Measurements from ENCODE around the gene LYZ. TPM values are rescaled to one million over a fixed set of nuclear protein-coding genes. Genes with fewer than 3 reads are reported as not detected.

LYZ gene
- total RNA-seq: 100 to 1,000 TPM; 149 to 941 (median 318) TPM
- 100 to 1,000 TPM in 2 of 3 donors, 10 to 100 TPM in 1; 96.3 to 166 (median 133) TPM for polyA plus RNA-seq
- long read RNA-seq, donor 1, transcript LYZ-201 (4 exons, 1,530 nt): major isoform, 23 of 23 reads
- long read RNA-seq, donor 1, partial matches to known transcripts: 0 of 23 reads
- long read RNA-seq, donor 1, other reads (novel, unspliced or antisense): 0 of 23 reads
- long read RNA-seq, donor 2, transcript LYZ-201 (4 exons, 1,530 nt): major isoform, 30 of 31 reads
- long read RNA-seq, donor 2, partial matches to known transcripts: 0 of 31 reads
- long read RNA-seq, donor 2, other reads (novel, unspliced or antisense): 0 of 31 reads

DNA sequence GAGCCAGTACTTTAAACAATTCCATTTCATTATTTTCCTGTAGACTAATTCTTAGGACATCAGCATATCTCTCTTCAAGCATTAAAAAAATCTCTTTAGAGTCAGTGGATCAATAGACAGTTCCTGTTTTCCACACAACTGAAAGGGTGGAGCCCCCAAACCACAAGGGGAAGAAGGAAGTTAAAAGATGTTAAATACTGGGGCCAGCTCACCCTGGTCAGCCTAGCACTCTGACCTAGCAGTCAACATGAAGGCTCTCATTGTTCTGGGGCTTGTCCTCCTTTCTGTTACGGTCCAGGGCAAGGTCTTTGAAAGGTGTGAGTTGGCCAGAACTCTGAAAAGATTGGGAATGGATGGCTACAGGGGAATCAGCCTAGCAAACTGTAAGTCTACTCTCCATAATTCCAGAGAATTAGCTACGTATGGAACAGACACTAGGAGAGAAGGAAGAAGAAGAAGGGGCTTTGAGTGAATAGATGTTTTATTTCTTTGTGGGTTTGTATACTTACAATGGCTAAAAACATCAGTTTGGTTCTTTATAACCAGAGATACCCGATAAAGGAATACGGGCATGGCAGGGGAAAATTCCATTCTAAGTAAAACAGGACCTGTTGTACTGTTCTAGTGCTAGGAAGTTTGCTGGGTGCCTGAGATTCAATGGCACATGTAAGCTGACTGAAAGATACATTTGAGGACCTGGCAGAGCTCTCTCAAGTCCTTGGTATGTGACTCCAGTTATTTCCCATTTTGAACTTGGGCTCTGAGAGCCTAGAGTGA, at the start of gene LYZ:
LYZ (plus strand) TSS at position 220 of the 777 bp plus-strand sequence; CDS start at position 248, 28 bp downstream.
- Histone ChIP-seq H3K27me3 (replicated peaks in 1 of 7) (no peaks in the 10 kb centered on the region), H3K4me3 (peak within 1 kb of the TSS in 5 of 8 donors; percentile 5 to 50 (median 29)), H3K4me1 (peaks cover 0 to 37% (median 3%) of the 10 kb centered on the region in 6 donors), H3K9me3 (no peaks in the 10 kb centered on the region), H3K36me3 (peaks cover 0 to 16% (median 0%) of the 10 kb centered on the region in 6 donors), H3K27ac (peak within 1 kb of the TSS in 6 of 8 donors; percentile 46 to 87 (median 66))
- intact Hi-C loops (cut with DNase I; ENCODE audit: low total_unique reads): no loop called here
- WGBS, 5 donors: 52 to 82% (median 64%) methylated on average over 4 of the region's 4 CpGs
- TF ChIP-seq, protein P1, sequence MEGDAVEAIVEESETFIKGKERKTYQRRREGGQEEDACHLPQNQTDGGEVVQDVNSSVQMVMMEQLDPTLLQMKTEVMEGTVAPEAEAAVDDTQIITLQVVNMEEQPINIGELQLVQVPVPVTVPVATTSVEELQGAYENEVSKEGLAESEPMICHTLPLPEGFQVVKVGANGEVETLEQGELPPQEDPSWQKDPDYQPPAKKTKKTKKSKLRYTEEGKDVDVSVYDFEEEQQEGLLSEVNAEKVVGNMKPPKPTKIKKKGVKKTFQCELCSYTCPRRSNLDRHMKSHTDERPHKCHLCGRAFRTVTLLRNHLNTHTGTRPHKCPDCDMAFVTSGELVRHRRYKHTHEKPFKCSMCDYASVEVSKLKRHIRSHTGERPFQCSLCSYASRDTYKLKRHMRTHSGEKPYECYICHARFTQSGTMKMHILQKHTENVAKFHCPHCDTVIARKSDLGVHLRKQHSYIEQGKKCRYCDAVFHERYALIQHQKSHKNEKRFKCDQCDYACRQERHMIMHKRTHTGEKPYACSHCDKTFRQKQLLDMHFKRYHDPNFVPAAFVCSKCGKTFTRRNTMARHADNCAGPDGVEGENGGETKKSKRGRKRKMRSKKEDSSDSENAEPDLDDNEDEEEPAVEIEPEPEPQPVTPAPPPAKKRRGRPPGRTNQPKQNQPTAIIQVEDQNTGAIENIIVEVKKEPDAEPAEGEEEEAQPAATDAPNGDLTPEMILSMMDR (IDR thresholded peaks at IDR 0.05 in 8 of 11, conservative IDR thresholded peaks at IDR 0.05 in 3 of 11): no peak
- TF ChIP-seq POLR2AphosphoS5 (IDR thresholded peaks at IDR 0.05) (peak in 1 of 3 donors; percentile 82), POLR2A (IDR thresholded peaks at IDR 0.05) (no peak)
- no peak for DNase-seq

DNA sequence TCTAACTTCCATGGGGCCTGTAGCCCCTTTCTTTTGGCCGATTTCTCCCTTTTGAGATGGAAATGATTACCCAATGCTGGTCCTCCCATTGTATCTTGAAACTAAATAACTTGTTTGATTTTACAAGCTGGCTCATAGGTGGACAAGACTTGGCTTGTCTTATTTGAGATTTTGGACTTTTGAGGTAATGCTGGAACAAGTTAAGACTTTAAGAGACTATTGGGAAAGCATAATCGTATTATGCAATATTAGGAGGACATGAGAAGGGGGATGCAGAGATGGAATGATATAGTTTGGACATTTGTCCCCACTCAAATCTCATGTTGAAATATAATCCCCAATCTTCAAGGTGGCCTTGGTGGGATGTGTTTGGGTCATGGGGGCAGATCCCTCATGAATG, 49.2 kb upstream of the LYZ start:
- peaks cover 0 to 8% (median 3%) of the 10 kb centered on the region in 8 donors for H3K9me3 ChIP-seq
- intact Hi-C loops (cut with DNase I; ENCODE audit: low total_unique reads): no loop called here
- H3K4me3 ChIP-seq: no peak overlapping the region
- 84 to 89% (median 87%) methylated on average over 2 of the region's 2 CpGs for WGBS, 5 donors
- TF ChIP-seq, protein P1 (IDR thresholded peaks at IDR 0.05 in 8 of 11, conservative IDR thresholded peaks at IDR 0.05 in 3 of 11): no peak
- no peak for TF ChIP-seq POLR2AphosphoS5 (IDR thresholded peaks at IDR 0.05)
- TF ChIP-seq POLR2A (IDR thresholded peaks at IDR 0.05): no peak
- H3K27me3 ChIP-seq (replicated peaks in 1 of 7): no peaks in the 10 kb centered on the region
- H3K4me1 ChIP-seq: no peaks in the 10 kb centered on the region
- H3K36me3 ChIP-seq: no peaks in the 10 kb centered on the region
- no peak overlapping the region for H3K27ac ChIP-seq
- DNase-seq: no peak

DNA sequence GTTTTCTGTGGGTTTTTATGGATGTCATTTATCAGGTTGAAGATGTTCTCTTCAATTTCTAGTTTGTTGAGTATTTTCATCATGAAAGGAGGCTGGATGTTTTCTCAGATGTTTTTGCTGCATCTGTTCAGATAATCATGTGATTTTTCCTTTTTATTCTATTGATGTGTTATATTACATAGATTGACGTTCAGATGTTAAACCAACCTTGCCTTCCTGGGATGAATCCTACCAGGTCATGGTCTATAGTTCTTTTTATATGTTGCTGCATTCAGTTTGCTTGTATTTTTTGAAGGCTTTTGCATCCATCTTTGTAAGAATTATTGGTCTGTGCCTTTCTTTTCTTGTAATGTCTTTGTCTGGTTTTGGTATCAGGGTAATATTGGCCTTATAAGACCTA, 43.9 kb upstream of the LYZ start:
- peaks cover 0 to 34% (median 21%) of the 10 kb centered on the region in 8 donors for H3K9me3 ChIP-seq
- H3K27ac ChIP-seq: no peak overlapping the region
- no peak for DNase-seq
- H3K27me3 ChIP-seq (replicated peaks in 1 of 7): no peaks in the 10 kb centered on the region
- no peak overlapping the region for H3K4me3 ChIP-seq
- intact Hi-C loops (cut with DNase I; ENCODE audit: low total_unique reads): no loop called here
- no peak for TF ChIP-seq POLR2AphosphoS5 (IDR thresholded peaks at IDR 0.05)
- TF ChIP-seq, protein P1 (IDR thresholded peaks at IDR 0.05 in 8 of 11, conservative IDR thresholded peaks at IDR 0.05 in 3 of 11): no peak
- TF ChIP-seq POLR2A (IDR thresholded peaks at IDR 0.05): no peak
- 89 to 100% (median 98%) methylated on average over 1 of the region's 1 CpG for WGBS, 5 donors
- H3K36me3 ChIP-seq: no peaks in the 10 kb centered on the region
- H3K4me1 ChIP-seq: no peaks in the 10 kb centered on the region

DNA sequence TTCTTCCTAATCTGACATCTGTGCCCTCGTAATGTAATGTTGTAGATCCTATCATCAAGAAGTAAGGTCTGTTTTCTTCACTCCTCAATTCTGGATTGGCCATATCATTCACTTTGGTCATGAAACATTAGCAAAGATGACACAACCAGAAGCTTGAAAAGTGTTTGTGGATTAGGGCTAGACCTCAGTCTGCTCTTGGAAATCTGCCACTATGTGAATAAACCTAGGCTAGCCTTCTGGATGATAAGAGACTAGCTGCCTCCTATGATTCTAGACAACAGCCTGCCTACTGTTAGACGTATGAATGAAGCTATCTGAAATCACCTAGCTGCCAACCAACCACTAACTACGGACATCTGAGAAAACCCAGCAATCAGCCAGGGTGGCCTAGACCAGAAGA, 38.7 kb upstream of the LYZ start:
- no peak overlapping the region for H3K27ac ChIP-seq
- TF ChIP-seq POLR2AphosphoS5 (IDR thresholded peaks at IDR 0.05) (no peak), POLR2A (IDR thresholded peaks at IDR 0.05) (no peak)
- TF ChIP-seq, protein P1 (IDR thresholded peaks at IDR 0.05 in 8 of 11, conservative IDR thresholded peaks at IDR 0.05 in 3 of 11): no peak
- intact Hi-C loops (cut with DNase I; ENCODE audit: low total_unique reads): no loop called here
- no peaks in the 10 kb centered on the region for H3K36me3 ChIP-seq
- no peaks in the 10 kb centered on the region for H3K4me1 ChIP-seq
- no peak overlapping the region for H3K4me3 ChIP-seq
- no peak for DNase-seq
- H3K27me3 ChIP-seq (replicated peaks in 1 of 7): no peaks in the 10 kb centered on the region
- WGBS, 5 donors: 81 to 96% (median 90%) methylated on average over 3 of the region's 3 CpGs
- H3K9me3 ChIP-seq: peaks cover 0 to 26% (median 14%) of the 10 kb centered on the region in 8 donors

Measured in spleen (tissue), 13 donors.